ENCODE measurements around the gene HPF1. TPM values are rescaled to one million over a fixed set of nuclear protein-coding genes. Genes with fewer than 3 reads are reported as not detected.

The HPF1 gene
- total RNA-seq, 1 donor from 2014 or later = 32.3 TPM

DNA sequence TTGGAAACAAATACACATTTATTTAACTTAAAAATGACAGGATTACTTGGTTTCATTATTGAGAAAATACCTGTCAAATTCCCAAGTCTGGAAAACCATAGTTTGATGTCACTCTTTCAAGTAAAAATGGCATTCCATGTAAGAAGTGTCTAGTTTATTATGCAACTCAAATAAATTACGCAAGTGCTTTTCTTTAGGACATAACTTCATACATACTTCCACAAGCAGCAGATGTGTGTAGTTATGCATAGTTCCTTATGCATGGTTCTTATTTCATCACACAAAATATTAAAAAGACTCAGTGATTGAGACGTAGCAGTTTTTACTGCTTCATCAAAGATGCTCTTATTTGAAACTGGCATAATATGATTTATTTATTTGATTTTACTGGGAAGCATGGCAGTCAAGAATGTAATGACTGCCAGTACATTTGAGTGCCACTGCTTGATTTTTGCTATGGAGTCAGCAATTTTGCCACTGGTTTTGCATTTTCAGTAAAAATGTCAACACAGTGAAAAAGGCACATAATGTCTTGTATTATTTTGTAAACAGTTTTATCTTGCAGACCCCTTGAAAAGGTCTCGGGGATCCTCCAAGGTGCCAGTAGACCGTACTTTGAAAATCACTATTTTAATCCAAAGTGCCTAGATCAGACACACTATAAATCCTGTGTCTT is 75.2 kb downstream of the HPF1 start:
- Mint-ChIP-seq H3K4me1 (ENCODE audit: unreplicated experiment) (peaks cover 4% of the 10 kb centered on the region), H3K36me3 (peaks cover 28% of the 10 kb centered on the region), H3K27ac (no peak overlapping the region), H3K4me3 (no peak overlapping the region), H3K9me3 (no peaks in the 10 kb centered on the region), H3K27me3 (no peaks in the 10 kb centered on the region)
- TF ChIP-seq, protein P1, sequence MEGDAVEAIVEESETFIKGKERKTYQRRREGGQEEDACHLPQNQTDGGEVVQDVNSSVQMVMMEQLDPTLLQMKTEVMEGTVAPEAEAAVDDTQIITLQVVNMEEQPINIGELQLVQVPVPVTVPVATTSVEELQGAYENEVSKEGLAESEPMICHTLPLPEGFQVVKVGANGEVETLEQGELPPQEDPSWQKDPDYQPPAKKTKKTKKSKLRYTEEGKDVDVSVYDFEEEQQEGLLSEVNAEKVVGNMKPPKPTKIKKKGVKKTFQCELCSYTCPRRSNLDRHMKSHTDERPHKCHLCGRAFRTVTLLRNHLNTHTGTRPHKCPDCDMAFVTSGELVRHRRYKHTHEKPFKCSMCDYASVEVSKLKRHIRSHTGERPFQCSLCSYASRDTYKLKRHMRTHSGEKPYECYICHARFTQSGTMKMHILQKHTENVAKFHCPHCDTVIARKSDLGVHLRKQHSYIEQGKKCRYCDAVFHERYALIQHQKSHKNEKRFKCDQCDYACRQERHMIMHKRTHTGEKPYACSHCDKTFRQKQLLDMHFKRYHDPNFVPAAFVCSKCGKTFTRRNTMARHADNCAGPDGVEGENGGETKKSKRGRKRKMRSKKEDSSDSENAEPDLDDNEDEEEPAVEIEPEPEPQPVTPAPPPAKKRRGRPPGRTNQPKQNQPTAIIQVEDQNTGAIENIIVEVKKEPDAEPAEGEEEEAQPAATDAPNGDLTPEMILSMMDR (conservative IDR thresholded peaks at IDR 0.05) = no peak
- DNase-seq (ENCODE audit: extremely low spot score, unreplicated experiment) = no peak

Other genes starting within 250 kb of the HPF1 start
- 7.7 and 17.7 TPM in 2 replicates for gene NEK1, start 145.4 kb downstream of the HPF1 start, total RNA-seq (ENCODE audit: low replicate concordance)
- gene CLCN3, start 137.4 kb downstream of the HPF1 start, total RNA-seq (ENCODE audit: low replicate concordance) = 45.9 and 67.0 TPM in 2 replicates

Measured in type B pancreatic cell (in vitro differentiated cells).